ENCODE results near the gene KCNH1. TPM values are rescaled to one million over a fixed set of nuclear protein-coding genes. Genes with fewer than 3 reads are reported as not detected.

The KCNH1 gene
- total RNA-seq, 2 donors from 2014 or later, result 3.2 to 3.5 TPM

- no peak overlapping the region for H3K4me3 ChIP-seq (ENCODE audit: low read length)
- H3K36me3 Mint-ChIP-seq (ENCODE audit: low read depth), result no peaks in the 10 kb centered on the region
- no peaks in the 10 kb centered on the region for H3K9me3 ChIP-seq (ENCODE audit: control insufficient read depth, low read length)
- no peaks in the 10 kb centered on the region for H3K27me3 ChIP-seq (ENCODE audit: control insufficient read depth, insufficient read depth, low read length, poor library complexity, severe bottlenecking)
- H3K4me1 ChIP-seq (ENCODE audit: control insufficient read depth, insufficient read depth, low read length), result peaks cover 2% of the 10 kb centered on the region
- peaks cover 9% of the 10 kb centered on the region for H3K4me1 Mint-ChIP-seq
- H3K9ac ChIP-seq (ENCODE audit: extremely low read depth, low read length, poor library complexity, severe bottlenecking), result no peak overlapping the region
- TF ChIP-seq, protein P1, sequence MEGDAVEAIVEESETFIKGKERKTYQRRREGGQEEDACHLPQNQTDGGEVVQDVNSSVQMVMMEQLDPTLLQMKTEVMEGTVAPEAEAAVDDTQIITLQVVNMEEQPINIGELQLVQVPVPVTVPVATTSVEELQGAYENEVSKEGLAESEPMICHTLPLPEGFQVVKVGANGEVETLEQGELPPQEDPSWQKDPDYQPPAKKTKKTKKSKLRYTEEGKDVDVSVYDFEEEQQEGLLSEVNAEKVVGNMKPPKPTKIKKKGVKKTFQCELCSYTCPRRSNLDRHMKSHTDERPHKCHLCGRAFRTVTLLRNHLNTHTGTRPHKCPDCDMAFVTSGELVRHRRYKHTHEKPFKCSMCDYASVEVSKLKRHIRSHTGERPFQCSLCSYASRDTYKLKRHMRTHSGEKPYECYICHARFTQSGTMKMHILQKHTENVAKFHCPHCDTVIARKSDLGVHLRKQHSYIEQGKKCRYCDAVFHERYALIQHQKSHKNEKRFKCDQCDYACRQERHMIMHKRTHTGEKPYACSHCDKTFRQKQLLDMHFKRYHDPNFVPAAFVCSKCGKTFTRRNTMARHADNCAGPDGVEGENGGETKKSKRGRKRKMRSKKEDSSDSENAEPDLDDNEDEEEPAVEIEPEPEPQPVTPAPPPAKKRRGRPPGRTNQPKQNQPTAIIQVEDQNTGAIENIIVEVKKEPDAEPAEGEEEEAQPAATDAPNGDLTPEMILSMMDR (conservative IDR thresholded peaks at IDR 0.05), result no peak
- no peak overlapping the region for H3K27ac Mint-ChIP-seq
- H3K9me3 Mint-ChIP-seq, result no peaks in the 10 kb centered on the region
- no peaks in the 10 kb centered on the region for H3K36me3 ChIP-seq (ENCODE audit: control insufficient read depth, insufficient read depth, low read length)
- DNase-seq, result no peak
- no peak overlapping the region for H3K4me3 Mint-ChIP-seq
- no peak overlapping the region for H3K27ac ChIP-seq (ENCODE audit: low read depth, low read length)
- 89 to 90% methylated on average over 7 of the region's 7 CpGs for WGBS, 2 experiments (ENCODE audit: insufficient coverage in 1 of 2, insufficient read length in 1 of 2)
- H3K27me3 Mint-ChIP-seq (ENCODE audit: insufficient read depth), result peaks cover 5% of the 10 kb centered on the region
Observed at GRCh38 chr1:210692796-210693195, 441.2 kb downstream of the KCNH1 start.

GRCh38 chr1:210691039-210691610 lies 442.8 kb downstream of the KCNH1 start:
- H3K4me3 ChIP-seq (ENCODE audit: low read length), result no peak overlapping the region
- H3K9me3 Mint-ChIP-seq, result no peaks in the 10 kb centered on the region
- H3K27me3 ChIP-seq (ENCODE audit: control insufficient read depth, insufficient read depth, low read length, poor library complexity, severe bottlenecking), result no peaks in the 10 kb centered on the region
- no peak overlapping the region for H3K27ac Mint-ChIP-seq
- TF ChIP-seq, protein P1 (conservative IDR thresholded peaks at IDR 0.05), result no peak
- H3K27me3 Mint-ChIP-seq (ENCODE audit: insufficient read depth), result peaks cover 5% of the 10 kb centered on the region
- H3K4me3 Mint-ChIP-seq, result no peak overlapping the region
- H3K4me1 ChIP-seq (ENCODE audit: control insufficient read depth, insufficient read depth, low read length), result no peaks in the 10 kb centered on the region
- no peaks in the 10 kb centered on the region for H3K36me3 ChIP-seq (ENCODE audit: control insufficient read depth, insufficient read depth, low read length)
- no peak overlapping the region for H3K27ac ChIP-seq (ENCODE audit: low read depth, low read length)
- no peaks in the 10 kb centered on the region for H3K36me3 Mint-ChIP-seq (ENCODE audit: low read depth)
- no peaks in the 10 kb centered on the region for H3K4me1 Mint-ChIP-seq
- H3K9ac ChIP-seq (ENCODE audit: extremely low read depth, low read length, poor library complexity, severe bottlenecking), result no peak overlapping the region
- 93 to 97% methylated on average over 5 to 6 of the region's 6 CpGs for WGBS, 2 experiments (ENCODE audit: insufficient coverage in 1 of 2, insufficient read length in 1 of 2)
- no peak for DNase-seq
- no peaks in the 10 kb centered on the region for H3K9me3 ChIP-seq (ENCODE audit: control insufficient read depth, low read length)

GRCh38 chr1:210690236-210690635 lies 443.7 kb downstream of the KCNH1 start:
- TF ChIP-seq, protein P1 (conservative IDR thresholded peaks at IDR 0.05), result no peak
- no peaks in the 10 kb centered on the region for H3K4me1 ChIP-seq (ENCODE audit: control insufficient read depth, insufficient read depth, low read length)
- no peaks in the 10 kb centered on the region for H3K9me3 ChIP-seq (ENCODE audit: control insufficient read depth, low read length)
- no peaks in the 10 kb centered on the region for H3K9me3 Mint-ChIP-seq
- 95 to 96% methylated on average over 4 to 5 of the region's 5 CpGs for WGBS, 2 experiments (ENCODE audit: insufficient coverage in 1 of 2, insufficient read length in 1 of 2)
- no peak overlapping the region for H3K4me3 Mint-ChIP-seq
- H3K27me3 Mint-ChIP-seq (ENCODE audit: insufficient read depth), result peaks cover 5% of the 10 kb centered on the region
- no peaks in the 10 kb centered on the region for H3K36me3 ChIP-seq (ENCODE audit: control insufficient read depth, insufficient read depth, low read length)
- H3K36me3 Mint-ChIP-seq (ENCODE audit: low read depth), result no peaks in the 10 kb centered on the region
- no peak overlapping the region for H3K27ac ChIP-seq (ENCODE audit: low read depth, low read length)
- no peak overlapping the region for H3K4me3 ChIP-seq (ENCODE audit: low read length)
- no peak for DNase-seq
- H3K4me1 Mint-ChIP-seq, result no peaks in the 10 kb centered on the region
- no peak overlapping the region for H3K9ac ChIP-seq (ENCODE audit: extremely low read depth, low read length, poor library complexity, severe bottlenecking)
- no peaks in the 10 kb centered on the region for H3K27me3 ChIP-seq (ENCODE audit: control insufficient read depth, insufficient read depth, low read length, poor library complexity, severe bottlenecking)
- H3K27ac Mint-ChIP-seq, result no peak overlapping the region

All from endodermal cell (in vitro differentiated cells).